Thyroid gland (tissue), 4 donors: ENCODE measurements around the gene ALDH1L1.

Source experiments
- POLR2A ChIP-seq, 2 donors: fragments of 450-650 bp; IDR thresholded peaks; one replicate each; pipeline ENCODE4 v1.6.1; 2017; ENCODE audit warnings: antibody characterized with exemption in 2 of 2, mild to moderate bottlenecking in 2 of 2, moderate library complexity in 1 of 2
- TF ChIP-seq, protein P1 (sequence below), 6 experiments: fragments of 200-600 bp in 3 of 6; fragments of 450-650 bp in 3 of 6; sonication (generic) in 3 of 6; IDR thresholded peaks; one replicate each; pipeline ENCODE4 v1.5.1; 2016 to 2019; ENCODE audit warnings: antibody characterized with exemption in 6 of 6, mild to moderate bottlenecking in 2 of 6, inconsistent platforms in 1 of 6, moderate library complexity in 1 of 6

DNA sequence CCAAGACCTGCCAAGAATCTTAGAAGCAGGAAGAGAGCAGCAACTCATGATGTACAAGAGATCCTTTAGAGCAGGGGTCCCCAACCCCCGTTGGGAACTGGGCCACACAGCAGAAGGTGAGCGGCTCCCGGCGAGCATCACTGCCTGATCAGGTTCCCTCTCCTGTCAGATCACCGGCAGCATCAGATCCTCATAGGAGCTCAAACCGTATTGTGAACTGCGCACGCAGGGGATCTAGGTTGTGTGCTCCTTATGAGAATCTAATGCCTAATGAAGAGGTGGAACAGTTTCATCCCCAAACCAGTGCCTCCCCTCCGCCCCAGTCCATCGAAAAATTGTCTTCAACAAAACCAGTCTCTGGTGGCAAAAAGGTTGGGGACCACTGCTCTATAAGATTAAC lies 110.2 kb downstream of the ALDH1L1 start:
- TF ChIP-seq, protein P1, sequence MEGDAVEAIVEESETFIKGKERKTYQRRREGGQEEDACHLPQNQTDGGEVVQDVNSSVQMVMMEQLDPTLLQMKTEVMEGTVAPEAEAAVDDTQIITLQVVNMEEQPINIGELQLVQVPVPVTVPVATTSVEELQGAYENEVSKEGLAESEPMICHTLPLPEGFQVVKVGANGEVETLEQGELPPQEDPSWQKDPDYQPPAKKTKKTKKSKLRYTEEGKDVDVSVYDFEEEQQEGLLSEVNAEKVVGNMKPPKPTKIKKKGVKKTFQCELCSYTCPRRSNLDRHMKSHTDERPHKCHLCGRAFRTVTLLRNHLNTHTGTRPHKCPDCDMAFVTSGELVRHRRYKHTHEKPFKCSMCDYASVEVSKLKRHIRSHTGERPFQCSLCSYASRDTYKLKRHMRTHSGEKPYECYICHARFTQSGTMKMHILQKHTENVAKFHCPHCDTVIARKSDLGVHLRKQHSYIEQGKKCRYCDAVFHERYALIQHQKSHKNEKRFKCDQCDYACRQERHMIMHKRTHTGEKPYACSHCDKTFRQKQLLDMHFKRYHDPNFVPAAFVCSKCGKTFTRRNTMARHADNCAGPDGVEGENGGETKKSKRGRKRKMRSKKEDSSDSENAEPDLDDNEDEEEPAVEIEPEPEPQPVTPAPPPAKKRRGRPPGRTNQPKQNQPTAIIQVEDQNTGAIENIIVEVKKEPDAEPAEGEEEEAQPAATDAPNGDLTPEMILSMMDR (IDR thresholded peaks at IDR 0.05) = no peak
- no peak for TF ChIP-seq POLR2A (IDR thresholded peaks at IDR 0.05)
